Colonic mucosa (tissue), 4 donors: ENCODE measurements around the gene AP2A2. TPM values are rescaled to one million over a fixed set of nuclear protein-coding genes. Genes with fewer than 3 reads are reported as not detected.

Experiments
- DNase-seq: peaks from one replicate; pipeline ENCODE4 v3.0.0-alpha.2; 2020
- H3K27ac ChIP-seq: fragments of 200-600 bp; one replicate; pipeline ENCODE4 v1.8.0; 2021
- H3K27me3 ChIP-seq: fragments of 200-600 bp; one replicate; pipeline ENCODE4 v1.8.0; 2021
- H3K36me3 ChIP-seq: fragments of 200-600 bp; one replicate; pipeline ENCODE4 v1.8.0; 2021
- H3K4me1 ChIP-seq: fragments of 200-600 bp; one replicate; pipeline ENCODE4 v1.8.0; 2021; ENCODE audit warnings: mild to moderate bottlenecking
- H3K4me3 ChIP-seq: fragments of 200-600 bp; one replicate; pipeline ENCODE4 v1.8.0; 2021
- H3K9ac ChIP-seq, 2 donors: one replicate each; pipeline ENCODE4 v1.7.0; 2013; ENCODE audit warnings: control low read depth in 2 of 2, low read depth in 2 of 2, low read length in 2 of 2
- H3K9me3 ChIP-seq: fragments of 200-600 bp; one replicate; pipeline ENCODE4 v1.8.0; 2021
- CTCF ChIP-seq: fragments of 200-600 bp; IDR thresholded peaks from one replicate; pipeline ENCODE4 v1.8.0; 2022; ENCODE audit warnings: antibody characterized with exemption, mild to moderate bottlenecking
- intact Hi-C: fragments of 100-400 bp; cut with DNase I; formaldehyde crosslinking; loops from one replicate; pipeline ENCODE4 v1.14.1; 2022
- total RNA-seq, 2 donors: library from RNA; stranded (reverse); fragmentation: NEBNext Ultra II Directional in 1 of 2; extraction: Animal tissue kit (Norgen Biotek cat#: 25700) in 1 of 2; gene quantifications; one replicate each; pipeline ENCODE4 v1.2.1, GENCODE V29; 2021
- donor health status: healthy.
- donor health status: DM: no; HTN: no; CAD: no.
- donor health status: DM: no; HTN: no; CAD: no.

AP2A2 gene
- total RNA-seq, 2 donors from 2014 or later = 69.4 to 72.5 TPM

GRCh38 chr11:1018091-1018490, 92.4 kb downstream of the AP2A2 start:
- Histone ChIP-seq H3K4me3 (no peak overlapping the region), H3K27ac (no peak overlapping the region)
- DNase-seq = no peak

GRCh38 chr11:1019321-1019910, 93.7 kb downstream of the AP2A2 start:
- TF ChIP-seq CTCF = no peak
- no peaks in the 10 kb centered on the region for H3K36me3 ChIP-seq
- intact Hi-C loops = no loop called here
- H3K27me3 ChIP-seq = no peaks in the 10 kb centered on the region
- H3K4me3 ChIP-seq = no peak overlapping the region
- H3K9ac ChIP-seq = no peak overlapping the region
- H3K9me3 ChIP-seq = no peaks in the 10 kb centered on the region
- H3K4me1 ChIP-seq = no peaks in the 10 kb centered on the region
- H3K27ac ChIP-seq = no peak overlapping the region
- no peak for DNase-seq

More at GRCh38 chr11:1018091-1018490, 92.4 kb downstream of the AP2A2 start:
- Histone ChIP-seq H3K36me3 (no peaks in the 10 kb centered on the region), H3K9ac (no peak overlapping the region), H3K9me3 (no peaks in the 10 kb centered on the region), H3K4me1 (no peaks in the 10 kb centered on the region), H3K27me3 (no peaks in the 10 kb centered on the region)
- intact Hi-C loops = no loop called here
- no peak for TF ChIP-seq CTCF

- DNase-seq = no peak
- H3K4me3 ChIP-seq = no peak overlapping the region
- no peaks in the 10 kb centered on the region for H3K4me1 ChIP-seq
- H3K9me3 ChIP-seq = no peaks in the 10 kb centered on the region
- H3K9ac ChIP-seq = no peak overlapping the region
- intact Hi-C loops = no loop called here
- TF ChIP-seq CTCF = no peak
- no peak overlapping the region for H3K27ac ChIP-seq
- H3K27me3 ChIP-seq = no peaks in the 10 kb centered on the region
- no peaks in the 10 kb centered on the region for H3K36me3 ChIP-seq
These were observed 94.7 kb downstream of the AP2A2 start for GRCh38 chr11:1020211-1020905.

DNA sequence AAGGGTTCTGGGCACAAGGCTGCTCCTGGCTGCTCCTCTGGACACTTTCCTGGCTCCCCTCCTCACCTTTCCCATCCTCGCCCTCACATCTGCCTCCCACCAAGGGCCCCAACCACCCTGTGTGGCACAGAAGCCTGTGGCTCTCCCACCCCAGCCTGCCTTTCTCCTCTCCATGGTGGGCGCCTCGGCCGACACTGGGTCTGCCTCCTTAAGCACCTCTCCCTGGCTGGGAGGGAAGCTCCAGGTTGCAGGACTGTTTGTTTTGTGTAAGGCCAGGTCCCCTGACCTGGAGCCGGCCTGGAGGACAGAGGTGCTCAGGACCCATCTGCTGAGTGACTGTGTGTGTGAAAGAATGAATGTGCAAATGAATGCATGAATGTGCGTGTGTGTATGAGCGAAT, 96.7 kb downstream of the AP2A2 start:
- Histone ChIP-seq H3K4me1 (no peaks in the 10 kb centered on the region), H3K27ac (no peak overlapping the region), H3K36me3 (no peaks in the 10 kb centered on the region), H3K4me3 (no peak overlapping the region), H3K9me3 (no peaks in the 10 kb centered on the region), H3K27me3 (no peaks in the 10 kb centered on the region), H3K9ac (no peak overlapping the region)
- DNase-seq = no peak
- no peak for TF ChIP-seq CTCF
- intact Hi-C loops = no loop called here

DNA sequence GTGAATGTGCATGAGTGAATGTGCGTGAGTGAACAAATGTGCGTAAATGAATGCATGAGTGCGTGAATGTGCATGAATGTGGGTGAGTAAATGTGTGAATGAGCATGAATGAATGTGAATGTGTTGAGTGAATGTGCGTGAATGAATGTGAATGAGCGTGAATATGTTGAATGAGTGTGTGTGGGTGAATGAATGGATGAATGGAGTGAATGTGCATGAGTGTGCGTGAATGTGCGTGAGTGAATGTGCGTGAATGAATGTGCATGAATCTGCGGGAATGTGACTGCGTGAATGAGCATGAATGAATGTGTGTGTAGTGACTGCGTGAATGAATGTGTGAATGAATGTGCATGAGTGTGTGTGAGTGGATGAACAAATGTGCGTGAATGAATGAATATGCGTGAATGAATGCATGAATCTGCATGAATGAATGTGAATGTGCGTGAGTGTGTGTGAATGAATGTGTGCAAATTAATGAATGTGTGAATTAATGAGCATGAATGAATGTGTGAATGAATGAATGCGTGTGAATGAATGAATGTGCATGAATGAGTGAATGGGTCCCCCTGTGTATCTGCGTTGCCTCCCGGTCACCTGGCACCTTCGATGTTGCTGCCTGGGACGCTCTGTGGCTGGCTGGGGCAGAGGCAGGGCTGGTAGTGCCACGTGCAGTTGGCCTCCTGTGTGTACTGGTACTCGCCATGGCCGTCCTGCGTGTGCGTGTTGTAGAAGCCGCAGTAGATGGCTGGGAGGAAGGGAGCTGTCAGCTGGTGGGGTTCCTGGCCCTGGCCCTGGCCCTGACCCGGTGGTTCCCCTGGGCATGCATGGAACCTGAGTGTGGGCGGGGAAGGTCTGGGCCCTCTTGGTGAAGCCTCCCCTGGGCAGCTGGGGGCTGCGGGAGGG, 97.5 kb downstream of the AP2A2 start:
- intact Hi-C loops = no loop called here

More for the DNA sequence above, 97.5 kb downstream of the AP2A2 start:
- Histone ChIP-seq H3K36me3 (no peaks in the 10 kb centered on the region), H3K9me3 (no peaks in the 10 kb centered on the region), H3K27me3 (no peaks in the 10 kb centered on the region), H3K4me3 (no peak overlapping the region), H3K4me1 (no peaks in the 10 kb centered on the region), H3K9ac (no peak overlapping the region), H3K27ac (no peak overlapping the region)
- no peak for DNase-seq
- TF ChIP-seq CTCF = no peak
